GM19463 (cell line): Measurements from ENCODE around the gene CPSF3.

Experiments
- ATAC-seq: cut with Tn5 transposase; IDR thresholded peaks from one replicate; pipeline ENCODE4 v1.9.1; 2021; ENCODE audit warnings: mild to moderate bottlenecking, moderate library complexity; ENCODE audit not compliant: unreplicated experiment

Gene CPSF3

GRCh38 chr2:9462886-9463697 lies 39.6 kb downstream of the CPSF3 start:
- ATAC-seq = no peak

GRCh38 chr2:9463698-9464034 lies 40.2 kb downstream of the CPSF3 start:
- ATAC-seq = no peak

DNA sequence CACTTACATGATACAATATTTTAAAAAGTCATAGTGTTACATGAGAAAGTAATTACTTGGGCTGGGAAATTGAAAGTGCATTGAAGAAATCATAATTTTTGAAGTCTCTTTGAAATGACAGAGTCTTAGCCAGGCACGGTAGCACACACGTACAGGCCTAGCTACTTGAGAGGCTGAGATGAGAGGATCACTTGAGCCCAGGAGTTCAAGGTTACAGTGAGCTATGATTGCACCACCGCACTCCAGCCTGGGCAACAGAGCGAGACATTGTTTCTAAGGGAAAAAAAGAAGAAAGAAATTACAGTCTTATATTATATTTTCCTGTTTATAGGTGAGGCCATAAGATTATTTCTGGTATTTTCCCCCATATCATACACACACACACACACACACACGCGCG lies 41.7 kb downstream of the CPSF3 start:
- ATAC-seq = no peak

- no peak for ATAC-seq
These were observed 42.8 kb downstream of the CPSF3 start for GRCh38 chr2:9466147-9466683.

- ATAC-seq = no peak
These were observed 44.2 kb downstream of the CPSF3 start for GRCh38 chr2:9467687-9468086.

- no peak for ATAC-seq
These were observed 47.8 kb downstream of the CPSF3 start for GRCh38 chr2:9471206-9471605.

GRCh38 chr2:9472511-9472910 lies 49.1 kb downstream of the CPSF3 start:
- ATAC-seq = no peak

DNA sequence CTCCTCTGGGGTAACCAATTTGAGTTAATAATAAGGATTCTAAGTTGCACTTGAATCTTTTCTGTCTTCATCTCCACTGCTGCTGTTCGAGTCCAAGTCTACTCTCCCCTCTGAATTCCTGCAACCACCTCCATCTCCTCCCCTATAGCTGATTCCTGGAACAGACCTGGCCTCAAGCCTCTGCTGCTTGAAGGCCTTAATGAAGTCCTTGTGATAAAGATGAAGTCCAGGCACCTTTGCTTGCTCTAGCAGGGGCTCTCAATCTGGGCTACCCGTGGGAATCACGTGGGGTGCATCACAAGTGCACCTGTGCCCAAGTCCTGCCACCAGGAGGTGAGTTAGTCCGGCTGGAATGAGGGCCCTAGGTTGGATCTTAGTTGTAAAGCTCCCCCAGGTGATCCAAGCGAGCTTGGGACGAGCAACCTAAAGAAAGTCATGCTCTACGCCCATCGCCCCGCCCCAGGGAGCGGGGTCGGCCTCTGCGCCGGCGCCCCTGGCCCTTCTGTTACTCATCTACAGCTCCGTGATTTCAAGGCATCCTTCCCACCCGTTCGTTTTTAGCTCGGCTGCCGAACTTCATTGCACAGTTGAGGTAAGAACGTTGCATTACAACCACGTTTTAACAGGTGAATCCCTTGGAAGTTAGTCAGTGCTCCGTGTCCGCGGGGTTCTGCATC lies 50.0 kb downstream of the CPSF3 start:
- ATAC-seq = no peak

DNA sequence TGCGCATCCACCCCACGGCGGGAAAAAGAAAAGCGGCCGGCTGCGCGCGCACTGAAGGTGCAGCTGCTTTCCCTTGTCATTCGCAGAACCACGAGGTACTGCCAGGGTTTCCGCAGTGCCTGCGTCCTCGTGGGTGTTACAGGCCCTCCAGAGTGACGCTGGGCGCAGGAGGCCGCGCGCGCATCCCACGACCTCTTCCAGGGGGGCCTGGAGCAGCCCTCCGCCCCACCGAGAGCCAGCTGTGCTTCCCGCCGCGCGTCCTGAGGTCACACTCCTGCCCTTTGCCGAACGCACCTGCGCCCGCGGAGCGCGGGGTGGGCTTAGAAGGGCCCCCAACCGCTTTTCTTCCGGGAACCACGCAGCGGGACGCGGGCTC lies 50.5 kb downstream of the CPSF3 start:
- ATAC-seq = peak; percentile 8

- ATAC-seq = peak; percentile 75
These were observed 51.1 kb downstream of the CPSF3 start, which contains the start of gene IAH1 for GRCh38 chr2:9474361-9475057. TSS of gene IAH1 (plus strand) at chr2:9474551. CDS start at chr2:9474567, 16 bp downstream.

- ATAC-seq = no peak
These were observed 54.5 kb downstream of the CPSF3 start for GRCh38 chr2:9477914-9478313.

GRCh38 chr2:9478526-9478925 lies 55.1 kb downstream of the CPSF3 start:
- ATAC-seq = no peak

- no peak for ATAC-seq
These were observed 56.7 kb downstream of the CPSF3 start for GRCh38 chr2:9480157-9480556.

DNA sequence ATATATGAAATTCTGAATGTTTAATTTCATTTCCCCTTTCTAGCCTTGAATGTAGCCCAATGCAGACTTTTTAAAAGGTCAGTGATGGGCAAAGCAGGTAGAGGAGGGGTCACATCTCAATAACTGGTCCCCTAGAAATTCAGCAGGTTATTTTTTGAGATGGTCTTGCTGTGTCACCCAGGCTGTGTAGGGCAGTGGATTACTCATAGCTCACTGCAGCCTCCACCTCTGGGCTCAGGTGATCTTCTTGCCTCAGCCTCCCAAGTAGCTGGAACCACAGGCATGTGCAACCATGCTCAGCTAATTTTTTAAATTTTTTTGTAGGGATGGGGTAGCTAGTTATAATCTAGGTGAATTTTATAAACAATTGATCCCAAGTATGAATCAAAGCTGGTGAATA lies 59.7 kb downstream of the CPSF3 start:
- ATAC-seq = no peak

DNA sequence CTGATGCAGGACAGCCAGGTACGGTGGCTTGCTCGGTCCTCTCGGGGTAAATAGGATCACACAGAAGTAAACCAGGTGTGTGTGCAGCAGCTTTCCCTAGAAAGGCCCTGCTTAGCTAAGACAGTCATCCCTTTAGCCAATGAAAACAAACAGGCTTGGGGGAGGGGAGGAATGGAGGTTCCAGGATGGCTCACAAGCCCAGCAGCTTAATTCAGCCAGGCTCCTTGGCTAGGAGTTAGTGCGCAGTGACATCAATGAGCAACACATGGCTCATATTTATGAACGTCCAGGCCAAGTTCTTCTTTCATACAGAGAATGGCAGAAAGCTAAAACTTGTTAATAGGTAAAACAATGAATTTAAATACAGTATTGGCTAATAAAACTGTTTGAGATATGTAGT lies 61.1 kb downstream of the CPSF3 start:
- ATAC-seq = no peak

GRCh38 chr2:9488583-9489547 lies 65.4 kb downstream of the CPSF3 start:
- ATAC-seq = no peak

DNA sequence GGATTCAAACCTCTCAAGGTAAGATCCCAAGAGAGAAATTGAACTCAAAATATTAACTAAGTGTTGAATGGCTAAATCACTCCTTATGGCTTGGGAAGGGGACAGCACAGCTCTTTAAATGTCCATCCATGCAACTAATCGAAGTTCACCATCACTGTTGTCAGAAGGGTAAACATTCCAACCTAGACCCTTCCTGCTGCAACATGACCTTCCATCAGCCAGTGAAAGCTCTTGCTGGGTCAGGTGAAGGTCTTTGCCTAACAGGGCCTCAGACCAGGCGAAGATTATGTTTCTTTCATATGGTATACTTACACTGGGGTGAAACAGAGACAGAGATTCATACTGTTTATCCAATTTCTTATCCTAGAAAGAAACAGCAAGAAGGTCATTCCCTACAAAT lies 67.3 kb downstream of the CPSF3 start:
- ATAC-seq = no peak

DNA sequence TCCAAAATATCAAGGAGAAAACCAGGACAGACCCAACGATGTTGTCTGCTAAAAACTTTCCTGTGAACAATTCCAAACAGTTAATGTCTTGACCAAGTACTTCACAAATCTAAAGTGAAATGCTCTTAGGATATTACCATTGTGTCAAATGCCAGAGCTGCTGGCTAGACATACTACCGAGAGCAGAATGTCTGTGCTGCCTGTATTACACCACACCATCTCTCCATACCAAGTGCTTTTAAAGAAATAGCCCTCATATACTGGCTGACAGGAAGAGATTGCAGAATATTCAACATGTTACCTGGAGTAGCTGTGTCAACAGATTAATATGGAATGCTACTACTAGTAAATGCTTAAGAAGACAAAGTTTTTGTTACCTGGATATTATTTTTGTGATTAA lies 69.5 kb downstream of the CPSF3 start:
- ATAC-seq = no peak

DNA sequence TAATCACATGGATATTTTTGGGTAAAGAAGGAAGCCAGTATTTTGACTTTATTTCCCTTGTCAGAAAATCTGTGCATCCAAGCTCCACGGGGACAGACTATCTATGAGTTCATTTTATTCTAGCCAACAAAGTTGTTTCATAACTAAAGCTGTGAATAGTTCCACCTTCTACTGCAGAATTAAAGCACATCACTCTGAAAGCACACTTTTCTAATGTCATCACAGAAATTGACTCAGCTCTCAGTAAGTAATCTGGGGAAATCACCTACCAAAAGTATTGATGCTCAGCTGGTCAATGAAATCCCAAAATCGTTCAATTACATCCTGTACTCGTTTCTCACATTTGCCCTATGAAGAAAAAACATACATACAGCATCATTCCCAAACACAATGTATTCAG lies 70.0 kb downstream of the CPSF3 start:
- no peak for ATAC-seq

GRCh38 chr2:9494081-9494480 lies 70.6 kb downstream of the CPSF3 start:
- ATAC-seq = no peak

DNA sequence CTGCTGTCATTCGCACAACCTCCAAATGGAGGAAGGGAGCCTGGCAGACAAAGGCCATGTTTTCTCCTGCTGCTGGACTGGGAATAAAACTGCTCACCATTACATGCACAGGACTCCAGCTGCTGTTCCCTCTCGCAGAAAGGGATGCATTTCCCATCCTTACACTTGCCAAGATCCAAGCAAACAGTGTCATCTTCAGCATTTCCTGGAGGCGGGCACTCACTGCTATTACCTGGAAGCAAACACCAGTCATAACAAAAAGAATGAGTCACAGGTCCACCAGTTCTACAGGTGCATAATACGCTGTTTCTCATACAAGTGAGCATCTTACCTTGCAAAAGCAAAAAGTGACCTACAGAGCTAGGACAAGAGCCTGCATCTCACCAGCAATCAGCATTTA lies 73.6 kb downstream of the CPSF3 start:
- no peak for ATAC-seq
